Stimulated activated CD8-positive, alpha-beta memory T cell treated with anti-CD3 and anti-CD28 coated beads, Interleukin-4, amount 100 ng/mL, for 4 hours (primary cell): ENCODE data around the gene SPEF2.

Experiments
- DNase-seq, 2 donors: peaks; one replicate each; pipeline ENCODE4 v3.0.0-alpha.2; 2020; ENCODE audit warnings: low read depth in 2 of 2, low spot score in 1 of 2

The SPEF2 gene

GRCh38 chr5:35617435-35618303 lies at the start of gene SPEF2:
SPEF2 (plus strand) TSS chr5:35617863; CDS start chr5:35617998, 135 bp downstream.
- peak; percentile 42 to 56 for DNase-seq

DNA sequence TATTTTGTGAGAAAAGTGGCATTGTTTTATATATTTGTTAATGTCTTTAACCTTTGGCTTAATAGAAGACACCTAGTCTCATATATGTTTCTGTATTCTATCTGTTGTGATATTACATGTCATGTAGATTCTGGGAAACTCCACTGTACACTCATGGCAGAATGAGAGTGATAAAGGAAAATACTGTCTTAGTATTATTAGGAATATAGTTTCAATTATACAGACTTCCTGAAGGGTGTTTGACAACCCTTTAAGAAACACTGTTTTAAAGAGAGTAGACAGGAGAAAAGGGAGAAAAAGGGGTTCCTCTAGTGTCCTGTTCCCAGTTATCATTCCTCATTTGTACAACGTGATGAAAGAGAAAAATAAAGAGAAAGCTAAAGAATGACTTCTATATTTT lies 42.1 kb upstream of the SPEF2 start:
- DNase-seq = no peak

GRCh38 chr5:35587419-35587818 lies 30.2 kb upstream of the SPEF2 start:
- DNase-seq = no peak

DNA sequence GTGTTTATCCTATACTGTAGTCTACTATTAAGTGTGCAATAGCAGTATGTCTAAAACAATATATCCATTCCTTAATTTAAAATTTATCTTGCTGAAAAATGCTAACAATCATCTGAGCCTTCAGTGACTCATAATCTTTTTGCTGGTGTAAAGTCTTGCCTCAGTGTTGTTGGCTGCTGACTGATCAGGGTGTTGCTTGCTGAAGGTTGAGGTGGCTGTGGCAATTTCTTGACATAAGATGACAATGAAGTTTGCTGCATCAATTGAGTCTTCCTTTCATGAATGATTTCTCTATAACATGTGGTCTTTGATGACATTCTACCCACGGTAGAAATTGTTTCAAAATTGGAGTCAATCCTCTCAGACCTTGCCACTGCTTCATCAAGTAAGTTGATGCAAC lies 24.3 kb upstream of the SPEF2 start:
- no peak for DNase-seq

DNA sequence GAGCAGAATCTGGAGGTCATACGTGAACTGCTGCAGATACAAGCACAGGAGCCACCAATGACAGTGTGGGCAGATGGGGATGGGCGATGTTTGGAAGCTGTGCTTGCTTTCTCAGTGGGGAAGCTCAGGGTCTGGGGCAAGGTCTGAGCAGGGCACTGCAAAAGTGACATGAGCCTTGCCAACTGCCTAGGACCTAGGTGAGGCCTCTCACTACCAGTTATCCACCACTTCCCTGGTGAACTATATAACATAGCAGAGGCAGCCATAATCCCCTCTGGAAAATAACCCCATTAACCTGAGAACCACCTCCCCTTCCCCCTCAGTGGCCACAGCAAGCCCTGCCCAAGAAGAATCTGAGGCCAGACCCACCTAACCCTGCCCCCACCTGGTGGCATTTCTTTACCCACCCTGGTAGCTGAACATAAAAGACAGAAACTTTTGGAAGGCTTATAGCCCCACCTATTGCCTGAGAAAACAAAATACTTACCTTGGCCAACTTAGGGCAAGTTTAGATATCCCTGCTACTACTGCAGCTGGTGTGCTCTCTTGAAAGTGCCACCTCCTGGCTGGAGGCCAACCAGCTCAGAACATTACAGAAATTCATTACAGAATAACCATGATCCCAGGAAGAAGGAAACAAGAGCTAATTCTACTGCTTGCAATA lies 18.8 kb upstream of the SPEF2 start:
- DNase-seq = no peak

GRCh38 chr5:35600591-35600990 lies 17.1 kb upstream of the SPEF2 start:
- no peak for DNase-seq

DNA sequence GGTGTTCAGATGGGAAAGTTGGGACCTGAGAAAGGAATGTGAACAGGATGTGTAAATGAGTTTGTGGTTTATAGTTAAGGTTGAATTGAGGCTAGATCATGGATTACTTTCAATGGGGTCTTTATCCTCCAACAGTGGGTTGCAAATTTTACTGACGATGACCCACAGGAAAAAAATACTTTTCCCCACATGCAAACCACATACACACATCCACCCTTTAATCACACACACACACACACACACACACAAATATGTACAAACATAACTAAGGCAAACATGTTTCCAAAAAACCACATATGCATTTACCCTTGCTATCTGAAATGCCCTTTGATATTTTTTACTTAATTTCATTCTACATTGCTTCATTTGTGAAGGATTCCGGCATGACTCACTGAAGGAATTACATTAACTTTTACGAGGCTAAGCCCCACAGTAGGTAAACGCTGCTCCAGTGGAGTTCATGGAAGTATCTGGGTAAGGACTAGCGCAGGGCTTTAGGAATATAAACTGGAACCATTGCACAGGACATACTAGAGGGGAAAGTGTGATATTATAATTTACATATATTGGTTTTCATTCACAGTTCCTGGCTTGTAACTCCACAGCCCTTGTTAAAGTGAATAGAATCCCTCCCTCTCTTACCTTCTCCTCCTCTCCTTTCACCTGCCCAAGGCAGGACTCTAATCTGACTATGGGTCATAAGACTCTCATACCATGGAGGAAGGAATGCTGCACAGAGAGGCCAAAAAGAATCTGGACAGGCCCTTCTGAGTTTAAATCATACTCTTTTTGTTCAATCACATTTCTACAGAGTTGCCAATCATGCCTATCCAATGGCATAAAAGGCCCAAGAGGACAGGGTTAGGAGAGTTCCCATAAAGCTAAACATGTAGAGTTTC lies 8.5 kb upstream of the SPEF2 start:
- DNase-seq = no peak

DNA sequence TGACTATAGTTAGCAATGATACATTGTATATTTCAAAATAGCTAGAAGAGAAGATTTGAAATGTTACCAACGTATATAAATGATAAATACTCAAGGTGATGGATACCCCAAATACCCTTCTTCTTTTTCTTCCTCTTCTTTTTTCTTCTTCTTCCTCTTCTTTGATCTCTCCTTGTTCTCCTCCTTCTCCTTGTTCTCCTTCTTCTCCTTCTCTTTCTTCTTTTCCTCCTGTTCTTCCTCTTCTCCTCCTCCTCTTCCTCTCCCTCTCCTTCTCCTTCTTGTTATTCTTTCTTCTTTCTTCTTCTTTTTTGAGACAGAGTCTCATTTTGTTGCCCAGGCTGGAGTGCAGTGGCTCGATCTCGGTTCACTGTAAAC lies 616 bp upstream of the SPEF2 start:
- DNase-seq = no peak

GRCh38 chr5:35618304-35618636 lies 607 bp downstream of the SPEF2 start:
- no peak for DNase-seq

DNA sequence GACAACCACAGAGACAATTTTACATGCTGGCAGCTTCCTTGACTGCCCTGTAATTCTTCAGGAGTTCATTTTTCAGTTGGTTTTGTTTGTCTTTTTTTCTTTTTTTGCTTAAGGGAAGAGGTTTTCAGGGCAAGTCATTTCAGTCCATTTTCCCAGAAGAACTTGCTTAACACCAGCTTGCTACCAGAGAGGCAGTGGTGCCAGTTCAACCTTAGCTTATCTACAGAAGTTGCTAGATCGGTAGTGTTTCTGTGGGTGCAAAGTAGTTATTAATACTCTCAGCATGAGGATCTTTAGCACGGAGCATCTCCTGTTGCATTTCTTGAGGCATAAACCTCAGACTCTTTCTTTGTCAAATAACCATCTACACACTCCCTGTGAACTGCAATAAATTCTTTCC lies 1.1 kb downstream of the SPEF2 start:
- DNase-seq = no peak

GRCh38 chr5:35622974-35623373 lies 5.3 kb downstream of the SPEF2 start:
- DNase-seq = no peak

GRCh38 chr5:35623991-35624390 lies 6.3 kb downstream of the SPEF2 start:
- DNase-seq = no peak

DNA sequence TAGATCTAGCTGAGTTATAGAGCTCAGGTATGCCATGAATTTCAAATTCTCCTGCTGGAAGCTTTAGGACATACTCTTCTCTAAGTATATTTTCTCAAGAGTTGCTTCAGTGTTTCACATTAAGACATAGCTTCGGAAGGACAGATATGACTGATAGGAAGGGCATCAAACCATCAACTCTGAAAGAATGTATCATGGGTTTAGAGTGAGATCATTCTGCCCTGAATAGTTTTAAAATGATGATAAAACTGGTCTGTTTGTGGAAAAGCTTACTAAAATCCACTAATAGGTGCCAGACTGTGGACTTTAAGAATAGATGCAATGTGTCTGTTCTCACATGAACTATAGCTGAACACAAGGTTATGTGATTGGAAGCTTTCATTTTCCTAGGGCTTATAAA lies 8.4 kb downstream of the SPEF2 start:
- no peak for DNase-seq

DNA sequence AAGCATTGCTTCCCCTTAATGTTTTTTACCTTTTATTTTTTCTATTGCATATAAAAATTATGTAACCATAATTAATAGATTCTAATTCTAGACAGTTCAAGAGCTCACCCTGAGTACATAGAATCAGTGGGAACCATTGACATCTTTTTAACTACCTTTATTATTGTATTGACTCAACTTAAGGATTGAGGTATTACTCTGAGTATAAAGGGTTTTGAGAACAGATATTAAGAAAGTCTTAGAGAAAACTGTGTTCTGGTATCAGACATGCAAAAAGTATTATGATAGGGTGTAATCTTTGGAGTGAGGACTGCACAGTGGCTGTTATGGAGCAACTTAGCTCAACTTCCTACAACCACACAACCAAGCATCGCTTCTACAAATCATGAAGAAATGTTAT lies 8.9 kb downstream of the SPEF2 start:
- DNase-seq = no peak

DNA sequence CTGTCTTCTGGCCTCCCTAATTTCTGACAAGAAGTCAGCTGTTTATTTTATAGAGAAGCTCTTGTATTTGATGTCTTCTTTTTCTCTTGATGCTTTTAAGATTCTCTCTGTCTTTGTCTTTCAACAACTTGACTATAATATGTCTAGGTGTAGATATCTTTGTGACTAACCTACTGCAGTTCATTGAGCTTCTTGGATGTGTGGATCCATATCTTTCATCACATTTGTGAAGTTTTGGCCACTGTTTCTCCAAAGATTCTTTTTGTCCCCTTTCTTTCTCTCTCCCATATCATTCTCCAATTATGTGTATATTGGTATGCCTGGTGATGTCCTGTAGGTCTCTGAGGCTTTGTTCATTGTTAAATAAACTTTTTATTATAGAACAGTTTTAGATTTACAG lies 16.7 kb downstream of the SPEF2 start:
- no peak for DNase-seq

GRCh38 chr5:35640623-35641022 lies 23.0 kb downstream of the SPEF2 start:
- DNase-seq = no peak

- DNase-seq = no peak
Measured at GRCh38 chr5:35644543-35644942, 26.9 kb downstream of the SPEF2 start.

DNA sequence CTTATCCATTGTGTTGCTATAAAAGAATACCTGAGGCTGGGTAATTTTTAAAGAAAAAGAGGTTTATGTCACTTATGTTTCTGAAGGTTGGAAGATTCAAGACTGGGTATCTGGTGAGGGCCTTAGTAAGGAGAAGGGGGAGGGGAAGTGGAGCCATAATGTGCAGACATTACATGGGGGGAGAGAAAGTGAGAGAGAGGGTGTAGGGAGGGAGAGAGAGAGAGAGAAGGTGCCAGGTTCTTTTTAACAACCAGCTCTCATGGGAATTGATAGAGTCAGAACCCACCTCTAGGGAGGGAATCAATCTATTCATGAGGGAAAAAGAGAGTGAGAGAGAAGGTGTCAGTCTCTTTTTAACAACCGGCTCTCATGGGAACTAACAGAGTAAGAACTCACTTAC lies 29.5 kb downstream of the SPEF2 start:
- no peak for DNase-seq

DNA sequence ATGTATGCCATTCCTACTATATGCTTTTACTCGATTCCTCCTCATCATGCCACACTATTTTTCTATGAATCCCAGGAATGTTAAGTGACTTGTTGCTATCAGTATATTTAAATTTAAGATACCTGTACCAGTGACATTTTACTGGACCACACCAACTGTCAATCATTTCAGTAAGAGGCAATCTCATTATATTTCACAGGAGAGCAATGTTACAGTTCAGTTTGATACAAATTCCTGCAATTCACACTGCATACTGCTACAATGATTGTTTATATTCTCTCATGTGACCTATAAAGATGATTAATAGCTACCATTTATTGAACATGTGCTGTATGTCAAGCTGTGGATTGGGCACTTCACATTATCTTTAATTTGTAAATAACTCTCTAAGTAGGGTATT lies 30.0 kb downstream of the SPEF2 start:
- no peak for DNase-seq

DNA sequence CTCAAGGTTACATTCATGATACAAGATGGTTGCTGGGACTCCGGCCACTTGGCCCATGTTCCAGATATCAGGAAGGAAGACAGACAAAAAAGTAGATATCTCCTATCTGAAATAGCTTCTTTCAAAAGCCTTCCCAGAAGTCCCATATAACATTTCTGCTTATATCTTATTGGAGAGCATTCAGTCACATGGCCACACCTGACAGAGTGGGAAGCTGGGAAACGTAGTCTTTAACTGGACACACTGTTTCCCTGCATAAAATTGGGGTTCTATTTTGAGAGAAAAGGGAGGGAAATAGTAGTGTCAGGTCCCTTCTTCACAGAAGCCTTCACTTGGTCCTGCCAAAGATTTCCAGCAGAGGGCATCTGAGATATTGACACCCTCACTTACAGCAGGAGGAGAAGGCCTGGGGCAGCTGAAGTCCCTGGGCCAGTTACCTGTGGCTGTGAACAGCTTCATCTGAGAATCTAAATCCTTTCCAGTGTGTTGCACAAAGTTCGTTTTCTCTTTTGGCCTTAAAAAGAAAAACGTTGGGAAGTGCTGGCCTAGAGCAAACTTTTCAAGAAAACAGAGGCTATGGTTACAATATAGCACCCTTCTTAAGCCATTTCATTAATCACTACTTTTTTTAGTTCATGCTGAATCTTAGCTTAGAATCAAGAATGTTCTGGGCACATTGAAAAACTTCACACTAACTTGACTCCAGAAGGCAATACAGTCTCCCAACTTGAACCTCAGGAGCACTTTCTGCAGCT lies 33.5 kb downstream of the SPEF2 start:
- peak; percentile 28 to 31 for DNase-seq

- DNase-seq = no peak
Measured at GRCh38 chr5:35656721-35657120, 39.1 kb downstream of the SPEF2 start.
